Keratinocyte (primary cell): Measurements from ENCODE around the gene OR2T35.

Source experiments
- CTCF ChIP-seq, 3 experiments: IDR thresholded peaks in 1 of 3; conservative IDR thresholded peaks in 1 of 3; optimal IDR thresholded peaks in 1 of 3; 2 replicates in 2 of 3; 3 replicates in 1 of 3; pipeline versions ENCODE3 to v1.5.1; 2011; ENCODE audit warnings: low read length in 3 of 3, mild to moderate bottlenecking in 3 of 3, moderate library complexity in 2 of 3, control low read depth in 1 of 3, inconsistent platforms in 1 of 3; ENCODE audit not compliant: insufficient read depth in 2 of 3; ENCODE audit errors: extremely low read depth in 1 of 3
- EZH2 ChIP-seq: IDR thresholded peaks from one replicate; pipeline ENCODE4 v1.6.1; 2012; ENCODE audit warnings: inconsistent platforms, mild to moderate bottlenecking, low read length, moderate library complexity

- no peak for TF ChIP-seq CTCF (optimal IDR thresholded peaks at IDR 0.05 in 1 of 3, IDR thresholded peaks at IDR 0.05 in 1 of 3, conservative IDR thresholded peaks at IDR 0.05 in 1 of 3; ENCODE audit: extremely low read depth in 1 of 3, insufficient read depth in 2 of 3, low read length in 3 of 3)
- no peak for TF ChIP-seq EZH2
These were observed 13.6 kb downstream of the OR2T35 start for GRCh38 chr1:248631354-248632008.
